Embryonic facial prominence (tissue), 1 donor: ENCODE data around the gene DPYD.

Experiments used
- DNase-seq: peaks from one replicate; pipeline ENCODE4 v3.0.0-alpha.2; 2016; ENCODE audit errors: extremely low spot score

DPYD gene

GRCh38 chr1:97433094-97433823 is 487.6 kb downstream of the DPYD start:
- DNase-seq: peak; percentile 80

- no peak for DNase-seq
Observed at GRCh38 chr1:97427371-97427770, 493.5 kb downstream of the DPYD start.

- no peak for DNase-seq
Observed at GRCh38 chr1:97424209-97424608, 496.6 kb downstream of the DPYD start.

GRCh38 chr1:97423403-97423802 is 497.4 kb downstream of the DPYD start:
- DNase-seq: no peak

- DNase-seq: no peak
Observed at GRCh38 chr1:97417661-97418060, 503.2 kb downstream of the DPYD start.

- no peak for DNase-seq
Observed at GRCh38 chr1:97414682-97415312, 506.0 kb downstream of the DPYD start.

- DNase-seq: no peak
Observed at GRCh38 chr1:97412737-97413136, 508.1 kb downstream of the DPYD start.

GRCh38 chr1:97412166-97412565 is 508.7 kb downstream of the DPYD start:
- DNase-seq: no peak

- DNase-seq: no peak
Observed at GRCh38 chr1:97396463-97396862, 524.4 kb downstream of the DPYD start.

GRCh38 chr1:97392701-97393100 is 528.1 kb downstream of the DPYD start:
- DNase-seq: no peak

- DNase-seq: no peak
Observed at GRCh38 chr1:97385536-97386277, 535.1 kb downstream of the DPYD start.

GRCh38 chr1:97384294-97384968 is 536.4 kb downstream of the DPYD start:
- no peak for DNase-seq

- DNase-seq: no peak
Observed at GRCh38 chr1:97383797-97384196, 537.0 kb downstream of the DPYD start.

- DNase-seq: no peak
Observed at GRCh38 chr1:97382206-97382605, 538.6 kb downstream of the DPYD start.

- DNase-seq: no peak
Observed at GRCh38 chr1:97379387-97380075, 541.3 kb downstream of the DPYD start.

- no peak for DNase-seq
Observed at GRCh38 chr1:97378596-97378995, 542.2 kb downstream of the DPYD start.

- no peak for DNase-seq
Observed at GRCh38 chr1:97377432-97378034, 543.3 kb downstream of the DPYD start.

GRCh38 chr1:97373000-97373399 is 547.8 kb downstream of the DPYD start:
- DNase-seq: no peak

- DNase-seq: no peak
Observed at GRCh38 chr1:97372531-97372930, 548.3 kb downstream of the DPYD start.

GRCh38 chr1:97368296-97368695 is 552.5 kb downstream of the DPYD start:
- DNase-seq: no peak

GRCh38 chr1:97366984-97367383 is 553.9 kb downstream of the DPYD start:
- no peak for DNase-seq
